Neural cell (in vitro differentiated cells): ENCODE data around the gene ATPAF1.

Experiments used
- EZH2 ChIP-seq: fragments of 200-600, 300-800 bp; shearing (Covaris generic), sonication (generic); IDR thresholded peaks from 2 replicates; pipeline ENCODE4 v1.6.1; 2014; ENCODE audit warnings: antibody characterized with exemption, low read length, borderline replicate concordance, mild to moderate bottlenecking; ENCODE audit not compliant: insufficient read depth, poor library complexity, severe bottlenecking
- TF ChIP-seq, protein P1 (sequence below): fragments of 450-650 bp; IDR thresholded peaks from 2 replicates; pipeline ENCODE4 v1.5.1; 2014; ENCODE audit warnings: antibody characterized with exemption, mild to moderate bottlenecking, moderate library complexity; ENCODE audit not compliant: poor library complexity, severe bottlenecking

DNA sequence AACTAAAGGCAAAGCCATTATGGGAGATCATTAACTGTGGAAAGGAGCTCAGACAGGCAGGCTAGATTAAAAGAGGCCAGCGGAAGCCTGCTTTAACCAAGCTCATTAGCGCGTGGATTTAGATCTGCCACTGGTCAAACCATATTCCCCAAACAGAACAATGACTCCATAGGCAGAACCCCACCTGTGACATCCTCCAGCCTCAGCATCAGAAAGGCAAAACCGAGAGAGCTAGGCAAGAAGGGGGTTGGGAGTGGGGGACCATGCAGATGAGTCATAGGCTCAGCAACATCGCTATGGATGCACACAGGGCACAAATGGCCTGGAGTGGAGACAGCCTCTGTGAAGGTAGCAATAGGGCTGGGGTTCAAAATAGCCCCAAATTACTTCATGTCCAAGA, 84.7 kb downstream of the ATPAF1 start:
- TF ChIP-seq, protein P1, sequence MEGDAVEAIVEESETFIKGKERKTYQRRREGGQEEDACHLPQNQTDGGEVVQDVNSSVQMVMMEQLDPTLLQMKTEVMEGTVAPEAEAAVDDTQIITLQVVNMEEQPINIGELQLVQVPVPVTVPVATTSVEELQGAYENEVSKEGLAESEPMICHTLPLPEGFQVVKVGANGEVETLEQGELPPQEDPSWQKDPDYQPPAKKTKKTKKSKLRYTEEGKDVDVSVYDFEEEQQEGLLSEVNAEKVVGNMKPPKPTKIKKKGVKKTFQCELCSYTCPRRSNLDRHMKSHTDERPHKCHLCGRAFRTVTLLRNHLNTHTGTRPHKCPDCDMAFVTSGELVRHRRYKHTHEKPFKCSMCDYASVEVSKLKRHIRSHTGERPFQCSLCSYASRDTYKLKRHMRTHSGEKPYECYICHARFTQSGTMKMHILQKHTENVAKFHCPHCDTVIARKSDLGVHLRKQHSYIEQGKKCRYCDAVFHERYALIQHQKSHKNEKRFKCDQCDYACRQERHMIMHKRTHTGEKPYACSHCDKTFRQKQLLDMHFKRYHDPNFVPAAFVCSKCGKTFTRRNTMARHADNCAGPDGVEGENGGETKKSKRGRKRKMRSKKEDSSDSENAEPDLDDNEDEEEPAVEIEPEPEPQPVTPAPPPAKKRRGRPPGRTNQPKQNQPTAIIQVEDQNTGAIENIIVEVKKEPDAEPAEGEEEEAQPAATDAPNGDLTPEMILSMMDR: no peak
- no peak for TF ChIP-seq EZH2
